Mononuclear cell (primary cell): ENCODE results near the gene TARS2. TPM values are rescaled to one million over a fixed set of nuclear protein-coding genes. Genes with fewer than 3 reads are reported as not detected.

Experiments used
- H3K27me3 ChIP-seq: 2 replicates; pipeline ENCODE4 v1.6.0; 2011; ENCODE audit warnings: low read length, control low read depth; ENCODE audit not compliant: insufficient read depth
- H3K4me1 ChIP-seq: 2 replicates; pipeline ENCODE4 v1.5.1; 2011; ENCODE audit warnings: mild to moderate bottlenecking, low read length, control low read depth; ENCODE audit not compliant: insufficient read depth
- H3K4me3 ChIP-seq: 2 replicates; pipeline ENCODE4 v1.5.1; 2011; ENCODE audit warnings: mild to moderate bottlenecking, low read length, moderate library complexity
- H3K9me3 ChIP-seq: 2 replicates; pipeline ENCODE4 v1.5.1; 2011; ENCODE audit warnings: low read depth, mild to moderate bottlenecking, control low read depth, low read length
- total RNA-seq: library from RNA; depleted of rRNA; stranded (reverse); fragments of >200 nt; gene quantifications from one replicate; pipeline ENCODE4 v1.2.3, GENCODE V29; 2012

Gene TARS2
- total RNA-seq, 1 donor = 10.2 TPM

GRCh38 chr1:150555198-150555970 is 68.2 kb downstream of the TARS2 start:
- Histone ChIP-seq H3K4me3 (no peak overlapping the region), H3K4me1 (peaks cover 60% of the 10 kb centered on the region), H3K9me3 (no peaks in the 10 kb centered on the region)

DNA sequence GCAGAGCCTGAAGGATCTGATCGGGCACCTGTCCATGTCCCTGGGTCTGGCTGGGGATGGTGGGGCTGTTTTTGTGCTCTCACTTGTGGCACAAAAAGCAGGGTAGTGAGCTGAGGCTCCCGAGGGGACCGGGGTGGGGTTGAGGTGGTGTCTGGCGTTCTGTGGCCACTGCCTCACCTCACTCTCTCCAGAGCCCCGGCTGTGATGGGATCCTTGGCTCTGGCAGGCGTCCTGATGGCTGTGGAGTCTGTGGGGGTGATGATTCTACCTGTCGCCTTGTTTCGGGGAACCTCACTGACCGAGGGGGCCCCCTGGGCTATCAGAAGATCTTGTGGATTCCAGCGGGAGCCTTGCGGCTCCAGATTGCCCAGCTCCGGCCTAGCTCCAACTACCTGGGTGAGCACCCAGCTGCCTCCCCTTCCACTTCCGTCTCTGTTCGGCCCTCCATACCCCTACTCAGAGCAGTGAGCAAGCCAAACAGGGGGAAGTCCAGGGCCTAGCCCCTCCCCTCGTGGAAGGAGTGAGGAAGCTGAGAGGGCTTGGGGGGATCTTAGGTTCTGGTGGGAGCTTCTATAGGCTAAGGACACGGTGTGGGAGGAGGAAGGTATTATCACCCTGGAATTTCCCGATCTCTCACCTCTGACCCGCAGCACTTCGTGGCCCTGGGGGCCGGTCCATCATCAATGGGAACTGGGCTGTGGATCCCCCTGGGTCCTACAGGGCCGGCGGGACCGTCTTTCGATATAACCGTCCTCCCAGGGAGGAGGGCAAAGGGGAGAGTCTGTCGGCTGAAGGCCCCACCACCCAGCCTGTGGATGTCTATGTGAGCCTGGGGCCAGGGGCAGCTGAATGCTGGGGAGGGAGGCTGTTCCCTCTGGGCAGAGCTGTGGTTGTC is 69.0 kb downstream of the TARS2 start:
- H3K4me1 ChIP-seq = peaks cover 57% of the 10 kb centered on the region
- H3K9me3 ChIP-seq = no peaks in the 10 kb centered on the region

More at GRCh38 chr1:150555198-150555970, 68.2 kb downstream of the TARS2 start:
- H3K27me3 ChIP-seq = no peaks in the 10 kb centered on the region

DNA sequence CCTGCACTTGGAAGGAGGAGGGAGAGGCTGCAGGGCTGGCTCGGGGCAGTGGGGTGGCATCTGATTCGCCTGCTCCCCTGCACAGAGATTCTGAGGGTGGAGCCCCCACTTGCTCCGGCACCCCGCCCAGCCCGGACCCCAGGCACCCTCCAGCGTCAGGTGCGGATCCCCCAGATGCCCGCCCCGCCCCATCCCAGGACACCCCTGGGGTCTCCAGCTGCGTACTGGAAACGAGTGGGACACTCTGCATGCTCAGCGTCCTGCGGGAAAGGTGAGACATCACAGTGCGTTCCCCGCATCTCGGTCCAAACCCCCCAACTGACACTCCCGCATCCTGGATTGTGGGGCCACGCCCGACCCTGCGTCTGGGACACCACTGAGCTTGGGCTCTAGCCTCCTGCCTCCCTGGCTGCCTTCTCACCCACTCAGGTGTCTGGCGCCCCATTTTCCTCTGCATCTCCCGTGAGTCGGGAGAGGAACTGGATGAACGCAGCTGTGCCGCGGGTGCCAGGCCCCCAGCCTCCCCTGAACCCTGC is 69.9 kb downstream of the TARS2 start:
- H3K9me3 ChIP-seq = no peaks in the 10 kb centered on the region
- peaks cover 52% of the 10 kb centered on the region for H3K4me1 ChIP-seq
- H3K4me3 ChIP-seq = no peak overlapping the region

More for the DNA sequence above, 69.0 kb downstream of the TARS2 start:
- Histone ChIP-seq H3K4me3 (no peak overlapping the region), H3K27me3 (no peaks in the 10 kb centered on the region)

More for the DNA sequence above, 69.9 kb downstream of the TARS2 start:
- H3K27me3 ChIP-seq = no peaks in the 10 kb centered on the region

Other genes starting within 250 kb of the TARS2 start
- not detected for gene CA14, start 229.6 kb upstream of the TARS2 start, total RNA-seq
- 122 TPM for gene APH1A, start 218.4 kb upstream of the TARS2 start, total RNA-seq
- gene C1orf54, start 214.6 kb upstream of the TARS2 start, total RNA-seq = 13.9 TPM
- 1.2 TPM for gene CIART, start 204.9 kb upstream of the TARS2 start, total RNA-seq
- gene MRPS21, start 193.6 kb upstream of the TARS2 start, total RNA-seq = 22.2 TPM
- gene PRPF3, start 165.9 kb upstream of the TARS2 start, total RNA-seq = 106 TPM
- gene RPRD2, start 123.3 kb upstream of the TARS2 start, total RNA-seq = 34.1 TPM
- 0.21 TPM for gene ECM1, start 20.7 kb downstream of the TARS2 start, total RNA-seq
- gene FALEC, start 28.3 kb downstream of the TARS2 start, total RNA-seq = not detected
- 3.3 TPM for gene ADAMTSL4, start 62.0 kb downstream of the TARS2 start, total RNA-seq
- gene MCL1, start 92.2 kb downstream of the TARS2 start, total RNA-seq = 1,412 TPM
- gene ENSA, start 142.2 kb downstream of the TARS2 start, total RNA-seq = 147 TPM
- 1.4 TPM for gene GOLPH3L, start 209.7 kb downstream of the TARS2 start, total RNA-seq
- gene HORMAD1, start 233.5 kb downstream of the TARS2 start, total RNA-seq = 3.3 TPM